Omental fat pad (tissue), 4 donors: ENCODE results near the gene LEPROT. TPM values are rescaled to one million over a fixed set of nuclear protein-coding genes. Genes with fewer than 3 reads are reported as not detected.

Experiments
- ATAC-seq: fragments of 150-250 bp; one replicate; pipeline ENCODE4 v1.9.1; 2016; ENCODE audit warnings: mild to moderate bottlenecking, moderate library complexity; ENCODE audit not compliant: low FRiP score
- DNase-seq: peaks from one replicate; pipeline ENCODE4 v3.0.0-alpha.2; 2019; ENCODE audit warnings: low spot score
- total RNA-seq, 4 donors: library from RNA; depleted of rRNA; stranded (reverse); fragments of >200 nt; gene quantifications; one replicate each; pipeline ENCODE4 v1.1.0, GENCODE V29; 2016
- TF ChIP-seq, protein P1 (sequence below), 3 donors: fragments of 450-650 bp; IDR thresholded peaks; one replicate each; pipeline ENCODE4 v1.5.1; 2016 to 2017; ENCODE audit warnings: antibody characterized with exemption in 3 of 3, mild to moderate bottlenecking in 3 of 3, moderate library complexity in 2 of 3

Gene LEPROT
- total RNA-seq, 4 donors from 2014 or later, result 61.1 to 123 (median 75.1) TPM

DNA sequence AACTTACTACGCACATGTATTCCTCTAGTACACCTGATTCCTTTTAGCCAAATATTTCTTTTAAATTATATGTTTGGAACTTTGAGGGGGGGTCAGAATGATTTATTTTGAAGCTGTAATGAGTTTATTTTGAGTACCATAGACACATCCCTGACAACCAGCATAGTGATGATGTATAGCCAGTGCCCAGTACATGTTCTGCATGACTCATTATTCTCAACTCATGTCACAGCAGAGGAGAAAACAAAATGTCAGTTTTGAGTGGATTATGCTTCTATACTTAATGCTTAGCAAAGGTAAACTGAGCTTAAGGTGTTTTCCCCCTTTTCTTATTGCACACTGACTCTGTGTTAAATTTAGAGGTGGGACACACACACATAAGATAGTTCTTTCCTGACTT lies 22.4 kb upstream of the LEPROT start:
- ATAC-seq, result no peak
- DNase-seq, result no peak
- TF ChIP-seq, protein P1, sequence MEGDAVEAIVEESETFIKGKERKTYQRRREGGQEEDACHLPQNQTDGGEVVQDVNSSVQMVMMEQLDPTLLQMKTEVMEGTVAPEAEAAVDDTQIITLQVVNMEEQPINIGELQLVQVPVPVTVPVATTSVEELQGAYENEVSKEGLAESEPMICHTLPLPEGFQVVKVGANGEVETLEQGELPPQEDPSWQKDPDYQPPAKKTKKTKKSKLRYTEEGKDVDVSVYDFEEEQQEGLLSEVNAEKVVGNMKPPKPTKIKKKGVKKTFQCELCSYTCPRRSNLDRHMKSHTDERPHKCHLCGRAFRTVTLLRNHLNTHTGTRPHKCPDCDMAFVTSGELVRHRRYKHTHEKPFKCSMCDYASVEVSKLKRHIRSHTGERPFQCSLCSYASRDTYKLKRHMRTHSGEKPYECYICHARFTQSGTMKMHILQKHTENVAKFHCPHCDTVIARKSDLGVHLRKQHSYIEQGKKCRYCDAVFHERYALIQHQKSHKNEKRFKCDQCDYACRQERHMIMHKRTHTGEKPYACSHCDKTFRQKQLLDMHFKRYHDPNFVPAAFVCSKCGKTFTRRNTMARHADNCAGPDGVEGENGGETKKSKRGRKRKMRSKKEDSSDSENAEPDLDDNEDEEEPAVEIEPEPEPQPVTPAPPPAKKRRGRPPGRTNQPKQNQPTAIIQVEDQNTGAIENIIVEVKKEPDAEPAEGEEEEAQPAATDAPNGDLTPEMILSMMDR (IDR thresholded peaks at IDR 0.05), result no peak

DNA sequence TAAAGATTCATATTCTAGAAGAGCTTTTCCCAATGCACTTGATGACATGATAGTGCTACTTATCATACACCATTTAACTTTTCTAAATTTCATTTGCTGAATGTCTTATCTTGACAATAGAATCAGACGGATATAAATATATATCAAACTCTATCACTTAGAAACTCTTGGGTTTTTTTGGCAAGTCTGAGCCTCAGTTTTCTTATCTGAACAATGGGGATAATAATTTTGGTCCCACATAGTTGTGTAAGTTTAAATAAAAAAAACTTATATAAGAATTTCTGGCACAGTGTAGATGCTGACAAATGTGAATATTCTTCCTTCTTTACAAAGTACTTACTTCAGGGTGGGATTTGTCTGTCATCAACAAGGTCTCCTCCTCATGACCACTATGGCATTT lies 21.5 kb upstream of the LEPROT start:
- no peak for DNase-seq
- TF ChIP-seq, protein P1 (IDR thresholded peaks at IDR 0.05), result no peak
- ATAC-seq, result no peak

DNA sequence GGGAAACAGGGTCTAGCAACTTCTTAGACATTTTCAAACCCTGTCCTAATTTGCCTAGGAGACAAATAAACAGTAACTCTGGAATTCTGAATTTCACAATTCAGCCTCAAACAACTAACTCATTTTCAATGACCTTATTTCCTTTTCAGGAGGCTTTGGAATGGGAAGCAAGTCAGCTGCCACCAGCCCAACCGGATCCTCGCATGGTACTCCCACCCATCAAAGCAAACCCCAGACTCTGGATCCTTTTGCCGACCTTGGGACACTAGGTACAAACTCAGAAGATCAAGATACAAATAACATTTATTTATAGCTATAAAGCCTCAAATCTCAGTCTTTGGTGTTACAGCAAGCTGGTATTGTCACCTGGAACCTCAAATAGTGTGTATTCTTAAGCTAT lies 18.9 kb upstream of the LEPROT start:
- ATAC-seq, result no peak
- no peak for DNase-seq
- TF ChIP-seq, protein P1 (IDR thresholded peaks at IDR 0.05), result no peak

DNA sequence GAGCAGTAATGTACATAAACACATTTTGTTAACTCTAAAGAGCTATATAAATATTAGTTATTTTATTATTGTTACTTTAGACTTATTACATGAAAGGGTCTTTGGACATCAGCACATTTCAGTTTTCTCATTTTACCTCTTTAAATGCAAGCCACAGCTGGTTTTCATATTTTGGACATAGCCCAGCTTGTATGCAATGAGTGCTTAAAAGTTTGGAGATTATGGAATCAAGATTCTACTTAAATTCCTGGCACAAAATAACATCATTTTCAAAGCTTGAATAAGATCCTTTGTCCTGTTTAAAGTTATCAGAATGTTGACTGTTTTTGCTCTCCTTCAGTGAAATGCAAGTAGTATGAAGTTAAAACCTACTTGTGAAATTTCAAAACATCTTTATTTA lies 15.5 kb upstream of the LEPROT start:
- no peak for ATAC-seq
- no peak for DNase-seq
- TF ChIP-seq, protein P1 (IDR thresholded peaks at IDR 0.05), result no peak

DNA sequence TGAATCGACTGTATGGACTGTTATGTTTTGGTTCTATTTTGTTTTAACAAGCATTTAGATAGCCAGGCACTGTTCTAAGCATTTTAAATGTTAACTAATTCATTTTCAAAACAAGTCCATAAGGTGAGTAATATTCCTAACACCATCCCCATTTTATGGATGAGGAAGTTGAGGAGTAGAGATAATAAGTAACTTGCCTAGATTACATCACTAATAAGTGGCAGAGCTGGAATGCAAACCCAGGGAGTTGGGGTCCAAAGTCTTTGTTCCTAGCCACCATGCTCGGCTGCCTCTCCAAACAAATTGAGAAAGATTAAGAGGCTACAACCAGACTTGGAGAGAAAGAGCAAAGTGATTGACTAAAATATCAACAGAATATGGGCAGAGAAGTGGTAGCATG lies 12.6 kb upstream of the LEPROT start:
- ATAC-seq, result no peak
- TF ChIP-seq, protein P1 (IDR thresholded peaks at IDR 0.05), result no peak

DNA sequence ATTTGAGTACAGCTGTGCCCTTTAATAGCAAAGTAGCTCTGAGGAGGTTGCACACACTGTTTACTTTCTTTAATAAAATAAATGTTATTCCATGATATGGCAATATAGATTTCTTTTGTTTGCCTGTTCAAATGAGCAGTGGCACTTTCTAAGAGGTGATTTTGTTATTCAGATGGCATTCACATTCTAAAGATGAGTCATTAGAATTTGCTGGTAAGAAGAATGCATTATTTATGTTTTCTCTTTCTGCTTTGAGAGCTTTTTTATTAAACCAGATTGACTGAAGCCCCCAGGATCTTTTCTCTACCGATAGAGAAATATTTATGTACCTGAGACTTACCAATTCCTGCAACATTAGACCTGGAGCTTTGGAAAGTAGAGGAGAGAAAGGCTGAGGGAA lies 11.2 kb upstream of the LEPROT start:
- ATAC-seq (no peak), DNase-seq (no peak)
- TF ChIP-seq, protein P1 (IDR thresholded peaks at IDR 0.05), result no peak

More for the DNA sequence above, 12.6 kb upstream of the LEPROT start:
- no peak for DNase-seq

DNA sequence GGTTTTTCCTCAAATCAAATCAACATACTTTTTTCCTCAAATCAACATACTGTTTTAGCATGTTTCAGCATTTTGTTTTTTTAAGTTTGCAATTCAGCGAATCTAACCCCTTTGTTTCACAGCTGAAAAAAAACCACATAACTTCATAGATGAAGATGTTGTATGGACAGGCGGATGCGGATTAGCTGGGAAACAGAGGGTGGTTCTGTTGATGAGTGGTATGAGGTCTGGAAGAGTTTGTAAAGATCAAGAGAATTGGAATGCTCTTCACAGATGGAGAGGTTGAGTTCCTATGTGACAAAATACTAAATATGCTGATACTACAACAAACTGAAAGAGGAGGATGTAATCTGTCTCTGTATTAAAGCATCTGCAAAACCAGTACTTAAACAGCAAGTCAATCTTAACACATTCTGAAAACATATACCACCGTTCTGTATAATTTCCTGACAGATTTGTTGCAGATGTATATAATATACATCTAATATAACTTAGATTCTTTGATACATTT lies 10.6 kb upstream of the LEPROT start:
- ATAC-seq, result no peak
- no peak for DNase-seq
- TF ChIP-seq, protein P1 (IDR thresholded peaks at IDR 0.05), result no peak
